Adrenal gland (tissue), 12 donors: ENCODE data around the gene EXTL1. TPM values are rescaled to one million over a fixed set of nuclear protein-coding genes. Genes with fewer than 3 reads are reported as not detected.

ENCODE experiments used
- DNase-seq, 7 donors: peaks; one replicate each; pipeline ENCODE4 v3.0.0-alpha.2; 2019 to 2020
- H3K27ac ChIP-seq, 5 donors: fragments of 200-600 bp; sonication (generic) in 4 of 5; 1 replicate in 3 of 5; 2 replicates in 2 of 5; pipeline versions ENCODE4 v1.5.1 to v1.8.0; 2016 to 2020; ENCODE audit warnings: mild to moderate bottlenecking in 1 of 5
- H3K27me3 ChIP-seq: fragments of 200-600 bp; 2 replicates; pipeline ENCODE4 v1.8.0; 2021
- H3K36me3 ChIP-seq, 2 donors: fragments of 200-600 bp; replicated peaks in 1 of 2; 1 replicate in 1 of 2; 2 replicates in 1 of 2; pipeline versions ENCODE4 v1.5.1 to v1.8.0; 2018 to 2022
- H3K4me1 ChIP-seq, 2 donors: fragments of 200-600 bp; replicated peaks in 1 of 2; 1 replicate in 1 of 2; 2 replicates in 1 of 2; pipeline versions ENCODE4 v1.5.1 to v1.8.0; 2018 to 2021
- H3K4me3 ChIP-seq, 4 donors: fragments of 200-600 bp; sonication (generic) in 3 of 4; one replicate each; pipeline ENCODE4 v1.5.1; 2016 to 2018
- H3K9me3 ChIP-seq, 3 donors: fragments of 200-600 bp; sonication (generic) in 1 of 3; replicated peaks in 1 of 3; 1 replicate in 2 of 3; 2 replicates in 1 of 3; pipeline versions ENCODE4 v1.5.1 to v1.8.0; 2016 to 2021
- POLR2A ChIP-seq, 2 donors: fragments of 450-650 bp; IDR thresholded peaks; one replicate each; pipeline ENCODE4 v1.6.1; 2017; ENCODE audit warnings: antibody characterized with exemption in 2 of 2, mild to moderate bottlenecking in 2 of 2, moderate library complexity in 1 of 2
- WGBS, 4 donors: extraction: QIAGEN DNeasy Blood & Tissue Kit in 2 of 4; methylation state at CpG; one replicate each; pipeline versions ENCODE4 v1.1.5 to v1.1.7; 2013 to 2017; 5-methylcytosine and 5-hydroxymethylcytosine counted together
- intact Hi-C, 2 donors: fragments of 100-400 bp; cut with DNase I; formaldehyde crosslinking; loops; one replicate each; pipeline versions ENCODE4 v1.14.1 to v1.15.0; 2022 to 2023
- polyA plus RNA-seq, 3 donors: library from polyadenylated mRNA; stranded (reverse); fragments of 200-250 nt in 2 of 3; fragments of 350-450 nt in 1 of 3; fragmentation: Illumina TruSeq in 1 of 3; extraction: RNeasy Lipid Tissue Mini Kit (QIAGEN cat#74804) in 1 of 3; gene quantifications; one replicate each; pipeline ENCODE4 v1.2.3, GENCODE V29; 2013 to 2014
- total RNA-seq, 9 donors: library from RNA; depleted of rRNA in 4 of 9; stranded (reverse); fragments of >200 nt in 4 of 9; fragments of 120-200 nt in 1 of 9; fragmentation: NEBNext Ultra II Directional in 1 of 9; extraction: Animal tissue kit (Norgen Biotek cat#: 25700) in 1 of 9; gene quantifications; one replicate each; pipeline versions ENCODE4 v1.1.0 to v1.2.4, GENCODE V29; 2013 to 2023
- TF ChIP-seq, protein P1 (sequence below), 6 experiments: fragments of 450-650 bp in 4 of 6; fragments of 200-600 bp in 2 of 6; sonication (generic) in 1 of 6; IDR thresholded peaks; 1 replicate in 5 of 6; 2 replicates in 1 of 6; pipeline versions ENCODE4 v1.5.1 to v1.8.0; 2016 to 2021; ENCODE audit warnings: antibody characterized with exemption in 6 of 6, mild to moderate bottlenecking in 2 of 6, moderate library complexity in 1 of 6
- donor health status: healthy with polysubstance abuse.
- donor health status: Bipolar disorder and iron deficiency.
- donor health status: DM: yes; HTN: yes; CAD: no.
- donor health status: DM: no; HTN: no; CAD: no.
- donor health status: DM: no; HTN: no; CAD: no.
- donor health status: DM: yes; HTN: yes; CAD: no.

Gene EXTL1
- total and polyA plus RNA-seq, 12 donors, result 0.31 to 6.5 (median 1.9) TPM

- Histone ChIP-seq H3K36me3 (peaks cover 0 to 10% of the 10 kb centered on the region in 2 donors), H3K27ac (no peak overlapping the region), H3K27me3 (no peaks in the 10 kb centered on the region), H3K9me3 (no peaks in the 10 kb centered on the region), H3K4me1 (peaks cover 0 to 7% of the 10 kb centered on the region in 2 donors), H3K4me3 (no peak overlapping the region)
- DNase-seq, result no peak
- TF ChIP-seq POLR2A (IDR thresholded peaks at IDR 0.05), result no peak
- TF ChIP-seq, protein P1, sequence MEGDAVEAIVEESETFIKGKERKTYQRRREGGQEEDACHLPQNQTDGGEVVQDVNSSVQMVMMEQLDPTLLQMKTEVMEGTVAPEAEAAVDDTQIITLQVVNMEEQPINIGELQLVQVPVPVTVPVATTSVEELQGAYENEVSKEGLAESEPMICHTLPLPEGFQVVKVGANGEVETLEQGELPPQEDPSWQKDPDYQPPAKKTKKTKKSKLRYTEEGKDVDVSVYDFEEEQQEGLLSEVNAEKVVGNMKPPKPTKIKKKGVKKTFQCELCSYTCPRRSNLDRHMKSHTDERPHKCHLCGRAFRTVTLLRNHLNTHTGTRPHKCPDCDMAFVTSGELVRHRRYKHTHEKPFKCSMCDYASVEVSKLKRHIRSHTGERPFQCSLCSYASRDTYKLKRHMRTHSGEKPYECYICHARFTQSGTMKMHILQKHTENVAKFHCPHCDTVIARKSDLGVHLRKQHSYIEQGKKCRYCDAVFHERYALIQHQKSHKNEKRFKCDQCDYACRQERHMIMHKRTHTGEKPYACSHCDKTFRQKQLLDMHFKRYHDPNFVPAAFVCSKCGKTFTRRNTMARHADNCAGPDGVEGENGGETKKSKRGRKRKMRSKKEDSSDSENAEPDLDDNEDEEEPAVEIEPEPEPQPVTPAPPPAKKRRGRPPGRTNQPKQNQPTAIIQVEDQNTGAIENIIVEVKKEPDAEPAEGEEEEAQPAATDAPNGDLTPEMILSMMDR (IDR thresholded peaks at IDR 0.05), result no peak
- WGBS, 4 donors, result 72 to 81% (median 73%) methylated on average over 15 of the region's 15 CpGs
- intact Hi-C loops, result loop anchor here in 1 of 2 donors (10.0 kb wide), 1 partner anchor 166 kb away; no protein-coding TSS in a partner anchor
Measured at GRCh38 chr1:25990702-25991395, 30.7 kb upstream of the EXTL1 start.

- 78 to 86% (median 81%) methylated on average over 5 of the region's 5 CpGs for WGBS, 4 donors
Measured at GRCh38 chr1:25991937-25992688, 29.5 kb upstream of the EXTL1 start.

GRCh38 chr1:25992689-25993171 lies 28.8 kb upstream of the EXTL1 start:
- no peak for DNase-seq
- H3K36me3 ChIP-seq, result no peaks in the 10 kb centered on the region
- 93 to 97% (median 95%) methylated on average over 9 of the region's 9 CpGs for WGBS, 4 donors
- H3K27me3 ChIP-seq, result no peaks in the 10 kb centered on the region
- TF ChIP-seq POLR2A (IDR thresholded peaks at IDR 0.05), result no peak
- TF ChIP-seq, protein P1 (IDR thresholded peaks at IDR 0.05), result no peak
- no peak overlapping the region for H3K27ac ChIP-seq
- intact Hi-C loops, result loop anchor here in 1 of 2 donors (10.0 kb wide), 1 partner anchor 168 kb away; no protein-coding TSS in a partner anchor
- H3K9me3 ChIP-seq, result no peaks in the 10 kb centered on the region
- no peak overlapping the region for H3K4me3 ChIP-seq
- peaks cover 11 to 20% of the 10 kb centered on the region in 2 donors for H3K4me1 ChIP-seq

More at GRCh38 chr1:25991937-25992688, 29.5 kb upstream of the EXTL1 start:
- TF ChIP-seq, protein P1 (IDR thresholded peaks at IDR 0.05), result no peak
- TF ChIP-seq POLR2A (IDR thresholded peaks at IDR 0.05), result no peak
- peaks cover 0 to 5% of the 10 kb centered on the region in 2 donors for H3K36me3 ChIP-seq
- H3K27ac ChIP-seq, result no peak overlapping the region
- no peak overlapping the region for H3K4me3 ChIP-seq
- H3K27me3 ChIP-seq, result no peaks in the 10 kb centered on the region
- H3K4me1 ChIP-seq, result peaks cover 6 to 20% of the 10 kb centered on the region in 2 donors
- DNase-seq, result no peak
- intact Hi-C loops, result loop anchor here in 1 of 2 donors (10.0 kb wide), 1 partner anchor 167 kb away; no protein-coding TSS in a partner anchor
- no peaks in the 10 kb centered on the region for H3K9me3 ChIP-seq
